Type B pancreatic cell (in vitro differentiated cells): ENCODE measurements around the gene STK10. TPM values are rescaled to one million over a fixed set of nuclear protein-coding genes. Genes with fewer than 3 reads are reported as not detected.

ENCODE experiments used
- DNase-seq: peaks from one replicate; pipeline ENCODE4 v3.0.0; 2021; ENCODE audit warnings: mixed read lengths; ENCODE audit not compliant: unreplicated experiment; ENCODE audit errors: extremely low spot score
- H3K27ac Mint-ChIP-seq: 2 replicates; pipeline ENCODE4 v1.8.0; 2021; ENCODE audit warnings: mild to moderate bottlenecking, mixed read lengths
- H3K27me3 Mint-ChIP-seq: 2 replicates; pipeline ENCODE4 v1.8.0; 2021; ENCODE audit warnings: mixed read lengths
- H3K36me3 Mint-ChIP-seq: 2 replicates; pipeline ENCODE4 v1.8.0; 2021; ENCODE audit warnings: mixed read lengths
- H3K4me1 Mint-ChIP-seq: one replicate; pipeline ENCODE4 v1.8.0; 2021; ENCODE audit warnings: mixed read lengths; ENCODE audit not compliant: unreplicated experiment
- H3K4me3 Mint-ChIP-seq: 2 replicates; pipeline ENCODE4 v1.8.0; 2021; ENCODE audit warnings: mild to moderate bottlenecking, mixed read lengths
- H3K9me3 Mint-ChIP-seq: 2 replicates; pipeline ENCODE4 v1.8.0; 2021; ENCODE audit warnings: mixed read lengths
- CTCF ChIP-seq: fragments of 200-600 bp; sonication (generic); conservative IDR thresholded peaks from 2 replicates; pipeline ENCODE4 v1.5.0; 2021; ENCODE audit warnings: antibody characterized with exemption, mild to moderate bottlenecking
- total RNA-seq: library from RNA; stranded (reverse); gene quantifications from 2 replicates; pipeline ENCODE4 v1.2.1, GENCODE V29; 2021; ENCODE audit warnings: low replicate concordance

The STK10 gene
- total RNA-seq, 1 donor from 2014 or later, result 15.2 TPM

DNA sequence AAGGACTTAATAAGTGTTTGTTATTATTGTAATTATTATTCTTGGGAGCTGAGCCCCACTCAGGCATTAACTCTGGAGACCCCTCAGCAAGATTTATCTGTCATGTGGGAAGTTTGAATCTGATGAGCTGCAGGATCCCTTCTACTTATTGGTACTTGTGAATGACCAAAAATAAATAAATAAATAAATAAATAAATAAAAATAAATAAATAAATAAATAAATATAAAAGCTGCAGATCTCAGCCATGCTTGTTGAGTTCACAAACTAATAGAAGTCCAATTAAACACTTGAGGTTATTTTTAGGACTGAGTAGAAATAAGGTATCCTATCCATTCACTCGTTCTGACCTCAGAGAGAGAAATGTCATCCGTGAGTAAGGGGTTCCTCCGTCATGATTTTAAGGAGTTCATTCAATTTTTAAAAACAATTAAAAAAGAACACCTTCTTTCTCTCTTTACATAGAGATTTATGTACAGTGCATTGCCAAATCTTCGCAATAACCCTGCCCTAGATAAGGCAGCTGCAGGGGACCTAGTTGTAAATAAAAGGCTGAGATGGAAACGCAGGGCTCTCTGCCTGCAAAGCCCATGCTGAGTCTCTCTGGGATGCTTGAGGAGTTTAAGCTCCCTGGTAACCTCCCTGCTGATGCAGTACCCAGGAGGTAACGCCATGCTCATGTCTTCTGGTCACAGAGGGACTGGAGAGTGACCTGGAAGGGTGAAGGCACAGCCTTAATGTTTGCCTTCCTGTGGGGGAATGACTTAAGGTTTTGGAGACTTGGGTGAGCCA lies 7.2 kb upstream of the STK10 start:
- no peak for DNase-seq
- TF ChIP-seq CTCF, result no peak
- Mint-ChIP-seq H3K36me3 (no peaks in the 10 kb centered on the region), H3K4me1 (no peaks in the 10 kb centered on the region), H3K27ac (no peak overlapping the region), H3K4me3 (no peak overlapping the region), H3K27me3 (peaks cover under 1% of the 10 kb centered on the region), H3K9me3 (no peaks in the 10 kb centered on the region)

DNA sequence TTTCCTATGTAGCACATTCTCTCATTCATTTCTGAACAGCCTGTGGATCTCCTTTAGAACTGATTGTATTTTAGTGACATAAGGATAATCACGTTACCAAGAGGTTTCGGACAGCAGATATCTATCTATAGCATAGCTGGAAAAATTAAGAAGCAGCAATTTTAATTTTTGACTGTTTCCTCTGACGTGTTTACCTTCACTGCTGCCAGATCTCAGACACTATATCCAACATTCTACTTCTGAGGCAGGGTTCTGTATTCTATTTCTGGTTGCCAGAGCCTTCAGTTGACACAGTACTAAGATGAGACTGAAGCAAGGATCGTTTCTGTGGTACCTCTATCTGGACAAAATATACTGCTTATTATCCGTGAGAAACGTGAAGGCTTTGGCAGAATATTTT lies 5.8 kb upstream of the STK10 start, which contains the start of gene EFCAB9:
Gene EFCAB9, plus strand, starts transcription at position 301 of the 400 bp plus-strand sequence. Its CDS starts 1 bp downstream, at position 302.
- H3K4me3 Mint-ChIP-seq, result no peak within 1 kb of the TSS
- H3K4me1 Mint-ChIP-seq, result peaks cover 5% of the 10 kb centered on the region
- H3K36me3 Mint-ChIP-seq, result no peaks in the 10 kb centered on the region
- no peak for TF ChIP-seq CTCF
- no peak for DNase-seq
- H3K9me3 Mint-ChIP-seq, result no peaks in the 10 kb centered on the region
- H3K27ac Mint-ChIP-seq, result no peak within 1 kb of the TSS
- peaks cover 14% of the 10 kb centered on the region for H3K27me3 Mint-ChIP-seq

GRCh38 chr5:172189693-172190296 lies 1.8 kb upstream of the STK10 start:
- Mint-ChIP-seq H3K9me3 (no peaks in the 10 kb centered on the region), H3K4me1 (peaks cover 11% of the 10 kb centered on the region), H3K27ac (no peak overlapping the region), H3K27me3 (peaks cover 21% of the 10 kb centered on the region), H3K36me3 (no peaks in the 10 kb centered on the region), H3K4me3 (peak overlapping the region; percentile 85)
- no peak for TF ChIP-seq CTCF
- DNase-seq, result no peak

DNA sequence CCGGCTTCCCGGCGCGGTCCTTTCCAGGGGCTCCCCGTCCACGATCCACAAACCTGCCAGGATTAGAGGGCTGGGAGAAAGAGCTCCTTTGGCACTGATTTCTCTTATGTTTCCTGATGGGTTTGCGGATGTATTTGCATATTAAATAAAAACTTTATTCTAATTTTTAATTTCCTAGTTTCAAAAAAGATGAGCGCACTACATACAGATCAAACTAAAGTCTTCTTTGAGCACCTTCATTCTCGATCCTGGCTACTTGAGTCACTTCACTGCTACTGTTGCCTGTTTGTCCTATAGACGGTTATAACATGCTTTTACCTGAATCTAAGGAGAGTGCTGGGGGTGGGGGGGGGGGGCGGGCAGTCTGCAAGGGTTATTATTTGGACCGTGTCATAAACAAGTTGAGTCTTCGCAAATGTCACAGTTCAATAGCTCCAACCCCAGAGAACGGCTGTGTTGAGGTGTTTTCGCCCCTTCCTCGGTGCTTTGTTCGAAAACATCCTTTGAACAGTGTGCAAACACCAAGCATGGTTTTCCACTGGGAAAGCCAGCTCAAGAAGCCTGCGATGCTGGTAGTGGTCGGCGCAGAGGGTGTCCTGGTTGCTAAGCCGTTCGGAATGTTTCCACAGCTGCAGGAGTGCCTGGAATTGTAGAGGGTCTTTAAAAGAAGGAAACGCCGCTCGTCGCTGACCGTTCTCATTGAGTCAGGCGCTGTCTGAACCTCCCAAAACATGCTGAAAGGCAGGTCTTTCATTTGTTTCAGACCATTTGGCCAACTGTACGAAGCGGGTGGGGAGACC lies 1.1 kb upstream of the STK10 start:
- no peak overlapping the region for H3K27ac Mint-ChIP-seq
- TF ChIP-seq CTCF, result no peak
- peaks cover 21% of the 10 kb centered on the region for H3K27me3 Mint-ChIP-seq

DNA sequence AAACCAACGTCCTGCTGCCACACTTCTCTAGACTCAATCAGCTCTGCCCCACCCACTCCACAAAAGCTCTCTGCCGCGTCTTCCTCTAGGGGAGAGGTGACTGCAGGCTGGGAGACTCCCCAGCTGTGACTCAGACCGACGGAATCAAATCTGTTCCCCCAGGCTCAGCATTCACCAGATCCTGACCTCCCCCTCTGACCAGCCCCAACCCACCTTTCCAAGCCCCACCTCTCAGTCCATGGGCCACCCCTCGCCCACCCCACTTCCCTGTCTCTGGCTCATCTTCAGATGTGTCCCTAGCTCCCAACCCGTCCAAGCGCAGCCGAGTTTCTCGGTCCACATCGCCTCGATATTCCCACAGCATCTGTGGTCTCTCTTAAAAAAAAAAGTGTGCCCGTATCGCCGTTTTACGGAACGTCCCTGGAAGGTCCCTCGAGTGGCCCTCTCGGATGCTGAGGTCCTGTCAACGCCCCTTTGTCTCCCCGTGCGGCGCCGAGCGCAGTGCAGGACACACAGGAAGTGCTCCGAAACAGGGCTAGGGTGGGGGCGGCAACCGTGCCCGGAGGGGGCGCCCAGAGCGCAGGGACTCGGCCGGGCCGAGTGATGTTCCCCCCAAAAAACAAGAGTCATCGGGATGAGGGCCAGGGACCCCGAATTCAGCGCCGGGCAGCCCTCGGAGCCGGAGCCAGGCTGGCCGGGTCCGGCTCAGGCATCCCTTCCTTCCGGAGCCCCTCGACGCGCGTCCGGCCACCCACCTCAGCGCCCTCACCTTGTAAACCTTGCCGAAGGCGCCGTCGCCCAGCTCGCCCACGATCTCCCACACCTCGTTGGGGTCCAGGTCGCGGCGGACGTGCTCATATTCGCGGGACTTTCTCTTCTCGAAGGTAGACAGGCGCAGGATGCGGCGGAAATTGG lies 649 bp downstream of the STK10 start:
- DNase-seq, result no peak
- peak overlapping the region; percentile 95 for H3K27ac Mint-ChIP-seq

More for the DNA sequence above, 1.1 kb upstream of the STK10 start:
- Mint-ChIP-seq H3K36me3 (no peaks in the 10 kb centered on the region), H3K9me3 (no peaks in the 10 kb centered on the region), H3K4me1 (peaks cover 11% of the 10 kb centered on the region), H3K4me3 (peak overlapping the region; percentile 85)
- DNase-seq, result no peak

More for the DNA sequence above, 649 bp downstream of the STK10 start:
- H3K27me3 Mint-ChIP-seq, result peaks cover 21% of the 10 kb centered on the region
- H3K4me3 Mint-ChIP-seq, result peak overlapping the region; percentile 96
- no peak for TF ChIP-seq CTCF
- H3K9me3 Mint-ChIP-seq, result no peaks in the 10 kb centered on the region
- H3K36me3 Mint-ChIP-seq, result no peaks in the 10 kb centered on the region
- peaks cover 11% of the 10 kb centered on the region for H3K4me1 Mint-ChIP-seq
